Measurements from ENCODE around the gene ANTKMT.

The ANTKMT gene

DNA sequence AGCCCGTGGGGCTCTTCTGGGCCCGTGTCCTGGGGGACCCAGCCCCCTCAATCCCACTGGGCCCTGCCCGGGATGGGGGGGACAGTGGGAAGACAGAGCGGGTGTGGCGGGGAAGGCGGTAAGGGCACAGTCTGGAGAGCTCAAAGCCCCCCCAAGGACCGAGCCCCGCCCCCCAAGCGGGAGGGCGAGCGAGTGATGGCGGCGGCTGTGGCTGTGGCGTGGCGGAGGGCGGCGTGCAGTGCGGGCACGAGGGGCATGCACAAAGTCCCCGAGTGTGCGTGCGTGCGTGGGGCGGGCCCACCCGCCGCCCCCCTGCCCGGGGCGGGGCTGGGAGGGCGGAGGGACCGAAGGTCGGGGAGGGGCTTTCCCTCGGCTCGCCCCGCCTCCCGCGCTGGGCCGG, 27.2 kb upstream of the ANTKMT start:
- H3K27ac ChIP-seq (ENCODE audit: low read length), result no peak overlapping the region
- H3K4me1 ChIP-seq (ENCODE audit: control insufficient read depth in 1 of 2, insufficient read depth in 2 of 2, low read length in 2 of 2), result peaks cover 7 to 42% of the 10 kb centered on the region in 2 donors
- H3K4me3 ChIP-seq (ENCODE audit: low read depth in 1 of 2, low read length in 2 of 2), result no peak overlapping the region
- H3K9me3 ChIP-seq (ENCODE audit: control insufficient read depth in 1 of 2, low read length in 2 of 2), result no peaks in the 10 kb centered on the region
- H3K36me3 ChIP-seq (ENCODE audit: control insufficient read depth in 1 of 2, insufficient read depth in 2 of 2, low read length in 2 of 2), result no peaks in the 10 kb centered on the region
- peaks cover 22% of the 10 kb centered on the region for H3K27me3 ChIP-seq (ENCODE audit: low read depth, low read length)

DNA sequence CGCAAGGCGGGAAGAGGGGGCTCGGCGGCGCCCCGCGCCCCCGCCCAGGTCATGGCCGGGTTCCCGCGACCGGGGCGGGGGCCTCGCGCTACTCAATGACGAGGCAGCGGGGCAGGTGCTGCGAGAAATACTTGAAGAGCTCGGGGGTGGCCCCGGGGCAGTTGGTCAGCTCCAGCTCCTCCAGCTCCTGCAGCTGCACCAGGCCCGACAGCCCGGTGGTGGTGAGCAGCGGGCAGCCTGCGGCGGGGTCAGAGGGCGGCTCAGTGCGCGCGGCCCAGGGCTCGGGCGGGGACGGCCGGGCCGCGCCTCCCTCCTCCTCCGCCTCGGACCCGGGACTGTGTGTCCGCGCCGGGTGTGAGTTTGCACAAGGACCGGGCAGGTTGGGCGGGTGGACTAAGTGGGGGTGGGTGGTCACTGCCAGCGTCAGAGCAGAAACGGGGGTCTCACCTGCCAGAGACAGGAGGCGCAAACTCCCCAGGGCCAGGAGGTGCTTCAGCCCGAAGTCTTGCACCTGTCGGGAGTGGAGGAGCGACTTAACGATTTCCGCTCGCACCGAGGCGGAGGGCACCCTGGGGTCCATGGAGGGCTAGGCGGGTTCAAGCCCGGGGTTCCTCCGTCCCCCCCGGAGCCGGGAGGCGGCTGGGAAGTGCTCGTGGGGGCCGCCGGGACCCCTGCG, 26.6 kb upstream of the ANTKMT start:
- peaks cover 25% of the 10 kb centered on the region for H3K27me3 ChIP-seq (ENCODE audit: low read depth, low read length)
- H3K36me3 ChIP-seq (ENCODE audit: control insufficient read depth in 1 of 2, insufficient read depth in 2 of 2, low read length in 2 of 2), result no peaks in the 10 kb centered on the region
- no peak overlapping the region for H3K27ac ChIP-seq (ENCODE audit: low read length)
- peaks cover 5 to 37% of the 10 kb centered on the region in 2 donors for H3K4me1 ChIP-seq (ENCODE audit: control insufficient read depth in 1 of 2, insufficient read depth in 2 of 2, low read length in 2 of 2)
- H3K4me3 ChIP-seq (ENCODE audit: low read depth in 1 of 2, low read length in 2 of 2), result no peak overlapping the region
- no peaks in the 10 kb centered on the region for H3K9me3 ChIP-seq (ENCODE audit: control insufficient read depth in 1 of 2, low read length in 2 of 2)

- Histone ChIP-seq H3K27ac (ENCODE audit: low read length) (no peak overlapping the region), H3K9me3 (ENCODE audit: control insufficient read depth in 1 of 2, low read length in 2 of 2) (no peaks in the 10 kb centered on the region), H3K36me3 (ENCODE audit: control insufficient read depth in 1 of 2, insufficient read depth in 2 of 2, low read length in 2 of 2) (no peaks in the 10 kb centered on the region), H3K4me3 (ENCODE audit: low read depth in 1 of 2, low read length in 2 of 2) (no peak overlapping the region), H3K4me1 (ENCODE audit: control insufficient read depth in 1 of 2, insufficient read depth in 2 of 2, low read length in 2 of 2) (peaks cover 0 to 31% of the 10 kb centered on the region in 2 donors), H3K27me3 (ENCODE audit: low read depth, low read length) (peaks cover 27% of the 10 kb centered on the region)
These were observed 26.0 kb upstream of the ANTKMT start for GRCh38 chr16:694863-695354.

- Histone ChIP-seq H3K4me1 (ENCODE audit: control insufficient read depth in 1 of 2, insufficient read depth in 2 of 2, low read length in 2 of 2) (peaks cover 0 to 31% of the 10 kb centered on the region in 2 donors), H3K4me3 (ENCODE audit: low read depth in 1 of 2, low read length in 2 of 2) (peak overlapping the region in 1 of 2 donors; percentile 15), H3K36me3 (ENCODE audit: control insufficient read depth in 1 of 2, insufficient read depth in 2 of 2, low read length in 2 of 2) (no peaks in the 10 kb centered on the region), H3K27ac (ENCODE audit: low read length) (no peak overlapping the region), H3K9me3 (ENCODE audit: control insufficient read depth in 1 of 2, low read length in 2 of 2) (no peaks in the 10 kb centered on the region), H3K27me3 (ENCODE audit: low read depth, low read length) (peaks cover 27% of the 10 kb centered on the region)
These were observed 25.4 kb upstream of the ANTKMT start for GRCh38 chr16:695355-696089.

GRCh38 chr16:698911-699671, 21.9 kb upstream of the ANTKMT start:
- Histone ChIP-seq H3K36me3 (ENCODE audit: control insufficient read depth in 1 of 2, insufficient read depth in 2 of 2, low read length in 2 of 2) (no peaks in the 10 kb centered on the region), H3K4me3 (ENCODE audit: low read depth in 1 of 2, low read length in 2 of 2) (no peak overlapping the region), H3K27ac (ENCODE audit: low read length) (no peak overlapping the region), H3K9me3 (ENCODE audit: control insufficient read depth in 1 of 2, low read length in 2 of 2) (no peaks in the 10 kb centered on the region), H3K4me1 (ENCODE audit: control insufficient read depth in 1 of 2, insufficient read depth in 2 of 2, low read length in 2 of 2) (peaks cover 0 to 29% of the 10 kb centered on the region in 2 donors), H3K27me3 (ENCODE audit: low read depth, low read length) (peaks cover 34% of the 10 kb centered on the region)

- Histone ChIP-seq H3K4me1 (ENCODE audit: control insufficient read depth in 1 of 2, insufficient read depth in 2 of 2, low read length in 2 of 2) (peaks cover 0 to 16% of the 10 kb centered on the region in 2 donors), H3K9me3 (ENCODE audit: control insufficient read depth in 1 of 2, low read length in 2 of 2) (no peaks in the 10 kb centered on the region), H3K27ac (ENCODE audit: low read length) (no peak overlapping the region), H3K36me3 (ENCODE audit: control insufficient read depth in 1 of 2, insufficient read depth in 2 of 2, low read length in 2 of 2) (no peaks in the 10 kb centered on the region), H3K27me3 (ENCODE audit: low read depth, low read length) (peaks cover 30% of the 10 kb centered on the region), H3K4me3 (ENCODE audit: low read depth in 1 of 2, low read length in 2 of 2) (no peak overlapping the region)
These were observed 20.0 kb upstream of the ANTKMT start for GRCh38 chr16:700684-701584.

- Histone ChIP-seq H3K27me3 (ENCODE audit: low read depth, low read length) (peaks cover 39% of the 10 kb centered on the region), H3K4me3 (ENCODE audit: low read depth in 1 of 2, low read length in 2 of 2) (no peak overlapping the region), H3K4me1 (ENCODE audit: control insufficient read depth in 1 of 2, insufficient read depth in 2 of 2, low read length in 2 of 2) (peaks cover 0 to 23% of the 10 kb centered on the region in 2 donors), H3K9me3 (ENCODE audit: control insufficient read depth in 1 of 2, low read length in 2 of 2) (no peaks in the 10 kb centered on the region), H3K36me3 (ENCODE audit: control insufficient read depth in 1 of 2, insufficient read depth in 2 of 2, low read length in 2 of 2) (no peaks in the 10 kb centered on the region), H3K27ac (ENCODE audit: low read length) (no peak overlapping the region)
These were observed 18.6 kb upstream of the ANTKMT start for GRCh38 chr16:702341-702740.

DNA sequence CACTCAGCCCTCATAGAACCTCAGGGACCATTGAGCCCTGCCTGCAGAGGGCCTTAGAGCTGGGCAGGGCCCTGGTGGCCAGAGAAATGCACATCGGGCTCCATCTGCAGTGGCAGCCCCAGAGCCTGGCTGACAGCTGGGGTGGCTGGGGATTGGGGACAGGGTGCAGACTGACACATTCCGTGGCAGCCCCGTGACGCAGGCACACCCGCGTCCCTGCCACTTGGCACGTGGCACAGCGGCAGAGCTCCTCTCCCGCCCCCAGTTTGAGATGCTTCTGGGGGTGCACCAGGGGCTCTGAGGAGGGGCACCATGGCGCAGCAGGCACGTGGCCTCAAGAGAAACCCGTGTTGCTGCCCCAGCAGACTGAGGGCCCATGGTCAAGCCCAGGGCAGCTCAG, 17.5 kb upstream of the ANTKMT start:
- Histone ChIP-seq H3K4me3 (ENCODE audit: low read depth in 1 of 2, low read length in 2 of 2) (no peak overlapping the region), H3K4me1 (ENCODE audit: control insufficient read depth in 1 of 2, insufficient read depth in 2 of 2, low read length in 2 of 2) (peaks cover 0 to 23% of the 10 kb centered on the region in 2 donors), H3K36me3 (ENCODE audit: control insufficient read depth in 1 of 2, insufficient read depth in 2 of 2, low read length in 2 of 2) (no peaks in the 10 kb centered on the region), H3K27ac (ENCODE audit: low read length) (no peak overlapping the region), H3K27me3 (ENCODE audit: low read depth, low read length) (peaks cover 47% of the 10 kb centered on the region), H3K9me3 (ENCODE audit: control insufficient read depth in 1 of 2, low read length in 2 of 2) (no peaks in the 10 kb centered on the region)

DNA sequence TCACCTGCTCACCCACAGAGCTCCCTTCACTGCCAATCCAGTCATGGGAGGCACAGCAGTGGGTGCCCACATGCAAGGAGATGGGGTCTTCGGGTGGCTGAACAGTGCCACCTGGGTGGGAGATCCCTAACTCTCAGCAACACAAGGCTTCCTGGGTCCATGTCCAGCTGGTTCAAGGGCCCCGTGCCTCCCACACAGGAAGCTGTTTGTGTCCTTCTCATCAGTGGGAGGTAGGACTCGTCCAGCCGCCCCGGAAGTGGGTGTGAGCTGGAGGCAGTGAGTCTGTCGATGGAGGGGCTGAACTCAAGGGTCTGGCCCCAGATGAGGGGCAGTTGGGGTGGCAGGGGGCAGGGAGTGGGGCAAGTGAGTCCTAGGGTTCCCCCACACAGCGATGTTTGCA, 16.9 kb upstream of the ANTKMT start:
- peaks cover 0 to 23% of the 10 kb centered on the region in 2 donors for H3K4me1 ChIP-seq (ENCODE audit: control insufficient read depth in 1 of 2, insufficient read depth in 2 of 2, low read length in 2 of 2)
- H3K4me3 ChIP-seq (ENCODE audit: low read depth in 1 of 2, low read length in 2 of 2), result no peak overlapping the region
- no peaks in the 10 kb centered on the region for H3K9me3 ChIP-seq (ENCODE audit: control insufficient read depth in 1 of 2, low read length in 2 of 2)
- H3K27ac ChIP-seq (ENCODE audit: low read length), result no peak overlapping the region
- H3K36me3 ChIP-seq (ENCODE audit: control insufficient read depth in 1 of 2, insufficient read depth in 2 of 2, low read length in 2 of 2), result no peaks in the 10 kb centered on the region
- H3K27me3 ChIP-seq (ENCODE audit: low read depth, low read length), result peaks cover 53% of the 10 kb centered on the region

- peaks cover 56% of the 10 kb centered on the region for H3K27me3 ChIP-seq (ENCODE audit: low read depth, low read length)
- H3K4me1 ChIP-seq (ENCODE audit: control insufficient read depth in 1 of 2, insufficient read depth in 2 of 2, low read length in 2 of 2), result peaks cover 0 to 24% of the 10 kb centered on the region in 2 donors
These were observed 16.2 kb upstream of the ANTKMT start for GRCh38 chr16:704552-705380.

More at GRCh38 chr16:704552-705380, 16.2 kb upstream of the ANTKMT start:
- Histone ChIP-seq H3K4me3 (ENCODE audit: low read depth in 1 of 2, low read length in 2 of 2) (no peak overlapping the region), H3K27ac (ENCODE audit: low read length) (no peak overlapping the region), H3K9me3 (ENCODE audit: control insufficient read depth in 1 of 2, low read length in 2 of 2) (no peaks in the 10 kb centered on the region), H3K36me3 (ENCODE audit: control insufficient read depth in 1 of 2, insufficient read depth in 2 of 2, low read length in 2 of 2) (no peaks in the 10 kb centered on the region)

Data from muscle layer of duodenum (tissue), 2 donors.